H1 (cell line): ENCODE results near the gene EGLN2. TPM values are rescaled to one million over a fixed set of nuclear protein-coding genes. Genes with fewer than 3 reads are reported as not detected.

Experiments used
- ASH2L ChIP-seq: fragments of 200-600, 300-600 bp; sonication (generic); IDR thresholded peaks from one replicate; pipeline ENCODE4 v1.7.1; 2017; ENCODE audit warnings: low read length
- CBX5 ChIP-seq: fragments of 300-800, 300-1000 bp; sonication (generic); IDR thresholded peaks from 2 replicates; pipeline ENCODE4 v1.7.1; 2016; ENCODE audit warnings: antibody characterized with exemption, low read length, low read depth
- PHF8 ChIP-seq: fragments of 200-600 bp; sonication (generic); conservative IDR thresholded peaks from 2 replicates; pipeline ENCODE4 v1.7.1; 2012; ENCODE audit warnings: low read depth, mild to moderate bottlenecking, inconsistent platforms, low read length, moderate library complexity
- RAD21 ChIP-seq, 2 experiments: IDR thresholded peaks in 1 of 2; conservative IDR thresholded peaks in 1 of 2; 2 replicates each; pipeline ENCODE4 v1.6.1; 2011; ENCODE audit warnings: low read depth in 2 of 2, low read length in 2 of 2, improper control_type of control experiment in 1 of 2, inconsistent platforms in 1 of 2, mild to moderate bottlenecking in 1 of 2, moderate library complexity in 1 of 2
- TAF1 ChIP-seq: IDR thresholded peaks from 2 replicates; pipeline ENCODE4 v1.6.1; 2011; ENCODE audit warnings: mild to moderate bottlenecking, low read depth, low read length
- ZNF274 ChIP-seq: IDR thresholded peaks from 2 replicates; pipeline ENCODE4 v1.7.0; 2012; ENCODE audit warnings: low read length, borderline replicate concordance; ENCODE audit errors: extremely low read depth
- polyA plus RNA-seq, 7 experiments: library from polyadenylated mRNA; depleted of rRNA in 3 of 7; stranded (reverse) in 5 of 7; unstranded in 2 of 7; fragments of >200 nt in 5 of 7; fragments of 200-250 nt in 2 of 7; gene quantifications; 1 replicate in 5 of 7; 2 replicates in 1 of 7; 4 replicates in 1 of 7; pipeline versions ENCODE4 v1.2.1 to v1.2.3, GENCODE V29; 2011 to 2013; ENCODE audit warnings: missing spikeins in 2 of 7, mixed read lengths in 2 of 7
- total RNA-seq: library from RNA; stranded (reverse); fragmentation: NEBNext Ultra II Directional; extraction: Animal tissue kit (Norgen Biotek cat#: 25700); gene quantifications from 2 replicates; pipeline ENCODE4 v1.2.1, GENCODE V29; 2021
- TF ChIP-seq, protein P1 (sequence below): fragments of 300-600 bp; sonication (generic); IDR thresholded peaks from 2 replicates; pipeline ENCODE4 v1.7.1; 2012; ENCODE audit warnings: low read length, moderate library complexity, mild to moderate bottlenecking, inconsistent platforms; ENCODE audit not compliant: insufficient replicate concordance

Gene EGLN2
- total and polyA plus RNA-seq, 2 of the 8 experiments (the other 6 are each of a cell fraction or from before 2014, with no cell fraction given) = 86.9 to 103 TPM

- TF ChIP-seq, protein P1, sequence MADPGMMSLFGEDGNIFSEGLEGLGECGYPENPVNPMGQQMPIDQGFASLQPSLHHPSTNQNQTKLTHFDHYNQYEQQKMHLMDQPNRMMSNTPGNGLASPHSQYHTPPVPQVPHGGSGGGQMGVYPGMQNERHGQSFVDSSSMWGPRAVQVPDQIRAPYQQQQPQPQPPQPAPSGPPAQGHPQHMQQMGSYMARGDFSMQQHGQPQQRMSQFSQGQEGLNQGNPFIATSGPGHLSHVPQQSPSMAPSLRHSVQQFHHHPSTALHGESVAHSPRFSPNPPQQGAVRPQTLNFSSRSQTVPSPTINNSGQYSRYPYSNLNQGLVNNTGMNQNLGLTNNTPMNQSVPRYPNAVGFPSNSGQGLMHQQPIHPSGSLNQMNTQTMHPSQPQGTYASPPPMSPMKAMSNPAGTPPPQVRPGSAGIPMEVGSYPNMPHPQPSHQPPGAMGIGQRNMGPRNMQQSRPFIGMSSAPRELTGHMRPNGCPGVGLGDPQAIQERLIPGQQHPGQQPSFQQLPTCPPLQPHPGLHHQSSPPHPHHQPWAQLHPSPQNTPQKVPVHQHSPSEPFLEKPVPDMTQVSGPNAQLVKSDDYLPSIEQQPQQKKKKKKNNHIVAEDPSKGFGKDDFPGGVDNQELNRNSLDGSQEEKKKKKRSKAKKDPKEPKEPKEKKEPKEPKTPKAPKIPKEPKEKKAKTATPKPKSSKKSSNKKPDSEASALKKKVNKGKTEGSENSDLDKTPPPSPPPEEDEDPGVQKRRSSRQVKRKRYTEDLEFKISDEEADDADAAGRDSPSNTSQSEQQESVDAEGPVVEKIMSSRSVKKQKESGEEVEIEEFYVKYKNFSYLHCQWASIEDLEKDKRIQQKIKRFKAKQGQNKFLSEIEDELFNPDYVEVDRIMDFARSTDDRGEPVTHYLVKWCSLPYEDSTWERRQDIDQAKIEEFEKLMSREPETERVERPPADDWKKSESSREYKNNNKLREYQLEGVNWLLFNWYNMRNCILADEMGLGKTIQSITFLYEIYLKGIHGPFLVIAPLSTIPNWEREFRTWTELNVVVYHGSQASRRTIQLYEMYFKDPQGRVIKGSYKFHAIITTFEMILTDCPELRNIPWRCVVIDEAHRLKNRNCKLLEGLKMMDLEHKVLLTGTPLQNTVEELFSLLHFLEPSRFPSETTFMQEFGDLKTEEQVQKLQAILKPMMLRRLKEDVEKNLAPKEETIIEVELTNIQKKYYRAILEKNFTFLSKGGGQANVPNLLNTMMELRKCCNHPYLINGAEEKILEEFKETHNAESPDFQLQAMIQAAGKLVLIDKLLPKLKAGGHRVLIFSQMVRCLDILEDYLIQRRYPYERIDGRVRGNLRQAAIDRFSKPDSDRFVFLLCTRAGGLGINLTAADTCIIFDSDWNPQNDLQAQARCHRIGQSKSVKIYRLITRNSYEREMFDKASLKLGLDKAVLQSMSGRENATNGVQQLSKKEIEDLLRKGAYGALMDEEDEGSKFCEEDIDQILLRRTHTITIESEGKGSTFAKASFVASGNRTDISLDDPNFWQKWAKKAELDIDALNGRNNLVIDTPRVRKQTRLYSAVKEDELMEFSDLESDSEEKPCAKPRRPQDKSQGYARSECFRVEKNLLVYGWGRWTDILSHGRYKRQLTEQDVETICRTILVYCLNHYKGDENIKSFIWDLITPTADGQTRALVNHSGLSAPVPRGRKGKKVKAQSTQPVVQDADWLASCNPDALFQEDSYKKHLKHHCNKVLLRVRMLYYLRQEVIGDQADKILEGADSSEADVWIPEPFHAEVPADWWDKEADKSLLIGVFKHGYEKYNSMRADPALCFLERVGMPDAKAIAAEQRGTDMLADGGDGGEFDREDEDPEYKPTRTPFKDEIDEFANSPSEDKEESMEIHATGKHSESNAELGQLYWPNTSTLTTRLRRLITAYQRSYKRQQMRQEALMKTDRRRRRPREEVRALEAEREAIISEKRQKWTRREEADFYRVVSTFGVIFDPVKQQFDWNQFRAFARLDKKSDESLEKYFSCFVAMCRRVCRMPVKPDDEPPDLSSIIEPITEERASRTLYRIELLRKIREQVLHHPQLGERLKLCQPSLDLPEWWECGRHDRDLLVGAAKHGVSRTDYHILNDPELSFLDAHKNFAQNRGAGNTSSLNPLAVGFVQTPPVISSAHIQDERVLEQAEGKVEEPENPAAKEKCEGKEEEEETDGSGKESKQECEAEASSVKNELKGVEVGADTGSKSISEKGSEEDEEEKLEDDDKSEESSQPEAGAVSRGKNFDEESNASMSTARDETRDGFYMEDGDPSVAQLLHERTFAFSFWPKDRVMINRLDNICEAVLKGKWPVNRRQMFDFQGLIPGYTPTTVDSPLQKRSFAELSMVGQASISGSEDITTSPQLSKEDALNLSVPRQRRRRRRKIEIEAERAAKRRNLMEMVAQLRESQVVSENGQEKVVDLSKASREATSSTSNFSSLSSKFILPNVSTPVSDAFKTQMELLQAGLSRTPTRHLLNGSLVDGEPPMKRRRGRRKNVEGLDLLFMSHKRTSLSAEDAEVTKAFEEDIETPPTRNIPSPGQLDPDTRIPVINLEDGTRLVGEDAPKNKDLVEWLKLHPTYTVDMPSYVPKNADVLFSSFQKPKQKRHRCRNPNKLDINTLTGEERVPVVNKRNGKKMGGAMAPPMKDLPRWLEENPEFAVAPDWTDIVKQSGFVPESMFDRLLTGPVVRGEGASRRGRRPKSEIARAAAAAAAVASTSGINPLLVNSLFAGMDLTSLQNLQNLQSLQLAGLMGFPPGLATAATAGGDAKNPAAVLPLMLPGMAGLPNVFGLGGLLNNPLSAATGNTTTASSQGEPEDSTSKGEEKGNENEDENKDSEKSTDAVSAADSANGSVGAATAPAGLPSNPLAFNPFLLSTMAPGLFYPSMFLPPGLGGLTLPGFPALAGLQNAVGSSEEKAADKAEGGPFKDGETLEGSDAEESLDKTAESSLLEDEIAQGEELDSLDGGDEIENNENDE = no peak
- TF ChIP-seq RAD21 (IDR thresholded peaks at IDR 0.05 in 1 of 2, conservative IDR thresholded peaks at IDR 0.05 in 1 of 2; ENCODE audit: low read depth in 2 of 2, low read length in 2 of 2) (no peak), ASH2L (no peak), TAF1 (no peak), ZNF274 (no peak), CBX5 (no peak), PHF8 (no peak)
Observed at GRCh38 chr19:40805258-40805868, 6.4 kb downstream of the EGLN2 start (continued).
